ENCODE results near the gene VPS37D. TPM values are rescaled to one million over a fixed set of nuclear protein-coding genes. Genes with fewer than 3 reads are reported as not detected.

VPS37D gene
- total and polyA plus RNA-seq, 2 of the 4 experiments (the other 2 are of a cell fraction): 2.3 to 3.1 TPM

GRCh38 chr7:73706126-73707044 is 38.8 kb downstream of the VPS37D start:
- H3K56ac ChIP-seq (ENCODE audit: extremely low read depth, insufficient read depth, low read length): no peak overlapping the region
- H3K9me3 ChIP-seq (ENCODE audit: control insufficient read depth, insufficient read depth, low read length): no peaks in the 10 kb centered on the region
- H2BK120ac ChIP-seq (ENCODE audit: low read depth, low read length): no peak overlapping the region
- CTCF ChIA-PET: no interaction called here
- no peak overlapping the region for H3K23ac ChIP-seq (ENCODE audit: low read depth, low read length)
- peaks cover 71% of the 10 kb centered on the region for H4K20me1 ChIP-seq (ENCODE audit: insufficient read depth, low read length)
- DNase-seq (peak; percentile 52), ATAC-seq (ENCODE audit: low read depth) (peak; percentile 24; the same call in 1 of the 2 replicates)
- H3K18ac ChIP-seq (ENCODE audit: low read depth, low read length): no peak overlapping the region
- BruUV-seq (replicated peaks): no TSS peak
- POLR2A ChIA-PET (ENCODE audit: unreplicated experiment): no interaction called here
- H2BK5ac ChIP-seq (ENCODE audit: low read depth, low read length, poor library complexity, severe bottlenecking): no peak overlapping the region
- H3K4me1 ChIP-seq (ENCODE audit: control insufficient read depth, insufficient read depth, low read length): peaks cover 8% of the 10 kb centered on the region
- in situ Hi-C loops (cut with MboI; ENCODE audit: low sequenced_read_pairs) (no loop called here), intact Hi-C loops (cut with micrococcal nuclease) (no loop called here), dilution Hi-C loops (cut with HindIII; ENCODE audit: low sequenced_read_pairs, unreplicated experiment) (no loop called here)
- H2AFZ ChIP-seq (replicated peaks; ENCODE audit: low read length, poor library complexity): peak overlapping the region; percentile 14
- H3K4ac ChIP-seq (ENCODE audit: low read depth, low read length): no peak overlapping the region; the same call in 1 of the 2 replicates
- H3K9me1 ChIP-seq (ENCODE audit: insufficient read depth, low read length): peaks cover 9% of the 10 kb centered on the region; the same call in 1 of the 2 replicates
- no peak overlapping the region for H2AK5ac ChIP-seq (ENCODE audit: low read depth, low read length)
- H3K79me1 ChIP-seq (ENCODE audit: low read depth in 1 of 2, low read length in 2 of 2): peaks cover 12 to 59% of the 10 kb centered on the region in 2 experiments
- no peak overlapping the region for H2BK15ac ChIP-seq (ENCODE audit: low read depth, low read length)
- H4K5ac ChIP-seq (ENCODE audit: low read depth, low read length): no peak overlapping the region
- TF ChIP-seq BHLHE40 (IDR thresholded peaks at IDR 0.05; ENCODE audit: low read depth, low read length) (0 out of 2 replicates have a peak, but pooled peaks have one; percentile 27), RFX5 (IDR thresholded peaks at IDR 0.05; ENCODE audit: low read depth, low read length) (no peak), CEBPB (IDR thresholded peaks at IDR 0.05; ENCODE audit: low read depth, low read length) (no peak), NFE2L2 (IDR thresholded peaks at IDR 0.05; ENCODE audit: low read depth, low read length) (no peak), CHD1 (IDR thresholded peaks at IDR 0.05; ENCODE audit: low read depth, low read length) (no peak), MAFK (IDR thresholded peaks at IDR 0.05; ENCODE audit: low read depth, low read length) (no peak), POLR2A (IDR thresholded peaks at IDR 0.05; ENCODE audit: low read depth, low read length) (no peak), FOS (IDR thresholded peaks at IDR 0.05; ENCODE audit: low read depth, low read length) (0 out of 2 replicates have a peak, but pooled peaks have one; percentile 23)
- TF ChIP-seq, protein P1, sequence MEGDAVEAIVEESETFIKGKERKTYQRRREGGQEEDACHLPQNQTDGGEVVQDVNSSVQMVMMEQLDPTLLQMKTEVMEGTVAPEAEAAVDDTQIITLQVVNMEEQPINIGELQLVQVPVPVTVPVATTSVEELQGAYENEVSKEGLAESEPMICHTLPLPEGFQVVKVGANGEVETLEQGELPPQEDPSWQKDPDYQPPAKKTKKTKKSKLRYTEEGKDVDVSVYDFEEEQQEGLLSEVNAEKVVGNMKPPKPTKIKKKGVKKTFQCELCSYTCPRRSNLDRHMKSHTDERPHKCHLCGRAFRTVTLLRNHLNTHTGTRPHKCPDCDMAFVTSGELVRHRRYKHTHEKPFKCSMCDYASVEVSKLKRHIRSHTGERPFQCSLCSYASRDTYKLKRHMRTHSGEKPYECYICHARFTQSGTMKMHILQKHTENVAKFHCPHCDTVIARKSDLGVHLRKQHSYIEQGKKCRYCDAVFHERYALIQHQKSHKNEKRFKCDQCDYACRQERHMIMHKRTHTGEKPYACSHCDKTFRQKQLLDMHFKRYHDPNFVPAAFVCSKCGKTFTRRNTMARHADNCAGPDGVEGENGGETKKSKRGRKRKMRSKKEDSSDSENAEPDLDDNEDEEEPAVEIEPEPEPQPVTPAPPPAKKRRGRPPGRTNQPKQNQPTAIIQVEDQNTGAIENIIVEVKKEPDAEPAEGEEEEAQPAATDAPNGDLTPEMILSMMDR (conservative IDR thresholded peaks at IDR 0.05; ENCODE audit: low read depth, low read length): no peak
- no peak overlapping the region for H4K91ac ChIP-seq (ENCODE audit: insufficient read depth, low read depth, low read length)
- no peak overlapping the region for H3K9ac ChIP-seq (ENCODE audit: low read depth, low read length)
- peaks cover 33% of the 10 kb centered on the region for H3K36me3 ChIP-seq (ENCODE audit: control insufficient read depth, insufficient read depth, low read length)
- no peak overlapping the region for H3K4me3 ChIP-seq (ENCODE audit: insufficient read depth, low read depth, low read length)
- no peak overlapping the region for H4K8ac ChIP-seq (ENCODE audit: low read depth in 2 of 2, low read length in 2 of 2)
- H3K4me2 ChIP-seq (ENCODE audit: low read depth, low read length): no peak overlapping the region
- H2AK9ac ChIP-seq (replicated peaks; ENCODE audit: low read depth, low read length, poor library complexity): peak overlapping the region; percentile 79
- H3K27ac ChIP-seq (ENCODE audit: insufficient read depth, low read length): no peak overlapping the region
- no peak overlapping the region for H2BK20ac ChIP-seq (ENCODE audit: low read depth, low read length)
- no peaks in the 10 kb centered on the region for H3K27me3 ChIP-seq (ENCODE audit: control insufficient read depth, insufficient read depth, low read length)
- no peak overlapping the region for H3K14ac ChIP-seq (replicated peaks; ENCODE audit: low read depth, low read length)
- WGBS, 2 experiments (ENCODE audit: extremely low coverage in 2 of 2, insufficient read length in 1 of 2): 57% methylated on average over 9 of the region's 25 CpGs; no CpG with 5 or more reads in 1 of the 2 experiments

Measured in IMR-90 (cell line).